SK-N-SH treated with all-trans-retinoic acid at 6 μM for 48 hours (cell line): ENCODE data around the gene STX18.

ENCODE experiments used
- CREB5 ChIP-seq: fragments of 250-450 bp; sonication (Bioruptor Pico); IDR thresholded peaks from 2 replicates; pipeline ENCODE4 v1.5.1; 2020; ENCODE audit warnings: low read depth, mild to moderate bottlenecking, moderate library complexity
- CSDC2 ChIP-seq: fragments of 250-450 bp; sonication (Bioruptor Pico); IDR thresholded peaks from 2 replicates; pipeline ENCODE4 v1.5.0; 2020; ENCODE audit warnings: mild to moderate bottlenecking, moderate library complexity
- GLIS3 ChIP-seq: fragments of 250-450 bp; sonication (Bioruptor Pico); IDR thresholded peaks from 2 replicates; pipeline ENCODE4 v1.5.0; 2020; ENCODE audit warnings: mild to moderate bottlenecking, moderate library complexity
- PATZ1 ChIP-seq: fragments of 250-450 bp; sonication (Bioruptor Pico); IDR thresholded peaks from 2 replicates; pipeline ENCODE4 v1.8.0; 2020; ENCODE audit warnings: mild to moderate bottlenecking, moderate library complexity, borderline replicate concordance
- PPARA ChIP-seq: fragments of 250-450 bp; sonication (Bioruptor Pico); IDR thresholded peaks from 2 replicates; pipeline ENCODE4 v1.5.0; 2020; ENCODE audit warnings: mild to moderate bottlenecking, borderline replicate concordance
- RARB ChIP-seq: fragments of 250-450 bp; sonication (Bioruptor Pico); IDR thresholded peaks from 2 replicates; pipeline ENCODE4 v1.8.0; 2021; ENCODE audit warnings: mild to moderate bottlenecking, moderate library complexity
- TOX ChIP-seq: fragments of 250-450 bp; sonication (Bioruptor Pico); IDR thresholded peaks from 2 replicates; pipeline ENCODE4 v1.8.0; 2021; ENCODE audit warnings: mild to moderate bottlenecking, moderate library complexity, borderline replicate concordance
- TSHZ2 ChIP-seq: fragments of 250-450 bp; sonication (Bioruptor Pico); IDR thresholded peaks from 2 replicates; pipeline ENCODE4 v1.5.0; 2020; ENCODE audit warnings: mild to moderate bottlenecking, moderate library complexity
- ZC3H10 ChIP-seq: fragments of 250-450 bp; sonication (Bioruptor Pico); IDR thresholded peaks from 2 replicates; pipeline ENCODE4 v1.5.1; 2021; ENCODE audit warnings: mild to moderate bottlenecking, moderate library complexity
- ZFP30 ChIP-seq: fragments of 450-650 bp; formaldehyde crosslinking; IDR thresholded peaks from 2 replicates; pipeline ENCODE4 v1.5.0; 2022; ENCODE audit warnings: mild to moderate bottlenecking, moderate library complexity
- ZNF70 ChIP-seq: fragments of 450-650 bp; formaldehyde crosslinking; IDR thresholded peaks from 2 replicates; pipeline ENCODE4 v1.5.0; 2020; ENCODE audit warnings: mild to moderate bottlenecking, moderate library complexity

- TF ChIP-seq TSHZ2 (CRISPR knock-in tag) (no peak), ZFP30 (CRISPR knock-in tag) (no peak), RARB (CRISPR knock-in tag) (no peak), PATZ1 (CRISPR knock-in tag) (no peak), ZC3H10 (CRISPR knock-in tag) (no peak), CREB5 (CRISPR knock-in tag) (no peak), CSDC2 (CRISPR knock-in tag) (no peak), GLIS3 (no peak), ZNF70 (CRISPR knock-in tag) (no peak), PPARA (no peak), TOX (CRISPR knock-in tag) (no peak)
Observed at GRCh38 chr4:4417886-4418285, 124.0 kb downstream of the STX18 start.
